ENCODE data around the gene MAPRE3. TPM values are rescaled to one million over a fixed set of nuclear protein-coding genes. Genes with fewer than 3 reads are reported as not detected.

The MAPRE3 gene
- total and polyA plus RNA-seq, 3 experiments from 2014 or later: 2.0 to 3.0 (median 2.4) TPM

GRCh38 chr2:26954135-26954534, 16.3 kb upstream of the MAPRE3 start:
- CTCF ChIA-PET: interaction anchor here (0.8 kb wide), 1 partner anchor 11 kb away, joined by 4 read pairs; no protein-coding TSS in a partner anchor
- H3K36me3 ChIP-seq (ENCODE audit: insufficient read depth, low read length): no peaks in the 10 kb centered on the region
- H3K27ac ChIP-seq (ENCODE audit: low read depth, low read length): no peak overlapping the region
- H3K27me3 ChIP-seq (ENCODE audit: insufficient read depth, low read length, poor library complexity, severe bottlenecking): peaks cover 14% of the 10 kb centered on the region
- no peaks in the 10 kb centered on the region for H3K9me3 ChIP-seq (ENCODE audit: low read length)
- H3K4me3 ChIP-seq (ENCODE audit: low read length): no peak overlapping the region
- H3K9me3 Mint-ChIP-seq: no peaks in the 10 kb centered on the region
- no peak overlapping the region for H3K4me3 Mint-ChIP-seq
- H3K27me3 Mint-ChIP-seq: peaks cover 20 to 61% of the 10 kb centered on the region in 2 donors
- POLR2A ChIA-PET: no interaction called here
- no peaks in the 10 kb centered on the region for H3K4me1 Mint-ChIP-seq
- H3K4me1 ChIP-seq (ENCODE audit: insufficient read depth, low read length): no peaks in the 10 kb centered on the region
- H3K27ac Mint-ChIP-seq: no peak overlapping the region
- DNase-seq: no peak
- no peaks in the 10 kb centered on the region for H3K36me3 Mint-ChIP-seq

- no peak overlapping the region for H3K27ac ChIP-seq (ENCODE audit: low read depth, low read length)
- POLR2A ChIA-PET: interaction anchor here (0.7 kb wide), 1 partner anchor 99 kb away, joined by 4 read pairs; no protein-coding TSS in a partner anchor
- H3K27me3 Mint-ChIP-seq: peaks cover 25 to 58% of the 10 kb centered on the region in 2 donors
- H3K4me1 Mint-ChIP-seq: peaks cover 0 to 3% (median 0%) of the 10 kb centered on the region in 3 donors
- peak overlapping the region in 1 of 8 donors; percentile 33 for H3K27ac Mint-ChIP-seq
- H3K9me3 Mint-ChIP-seq: no peaks in the 10 kb centered on the region
- DNase-seq: no peak
- CTCF ChIA-PET: interaction anchor here (0.7 to 1.6 kb wide), 3 partner anchors 60 to 346 kb away, joined by 3 to 4 read pairs (median 3); no protein-coding TSS in a partner anchor
- no peaks in the 10 kb centered on the region for H3K36me3 ChIP-seq (ENCODE audit: insufficient read depth, low read length)
- H3K27me3 ChIP-seq (ENCODE audit: insufficient read depth, low read length, poor library complexity, severe bottlenecking): peaks cover 14% of the 10 kb centered on the region
- no peak overlapping the region for H3K4me3 ChIP-seq (ENCODE audit: low read length)
- H3K4me1 ChIP-seq (ENCODE audit: insufficient read depth, low read length): no peaks in the 10 kb centered on the region
- no peaks in the 10 kb centered on the region for H3K9me3 ChIP-seq (ENCODE audit: low read length)
- H3K36me3 Mint-ChIP-seq: no peaks in the 10 kb centered on the region
- H3K4me3 Mint-ChIP-seq: no peak overlapping the region
Measured at GRCh38 chr2:26957041-26957440, 13.4 kb upstream of the MAPRE3 start.

GRCh38 chr2:26957534-26957933, 12.9 kb upstream of the MAPRE3 start:
- no peak for DNase-seq
- Histone ChIP-seq H3K9me3 (ENCODE audit: low read length) (no peaks in the 10 kb centered on the region), H3K27me3 (ENCODE audit: insufficient read depth, low read length, poor library complexity, severe bottlenecking) (peaks cover 14% of the 10 kb centered on the region), H3K4me1 (ENCODE audit: insufficient read depth, low read length) (no peaks in the 10 kb centered on the region), H3K36me3 (ENCODE audit: insufficient read depth, low read length) (no peaks in the 10 kb centered on the region), H3K4me3 (ENCODE audit: low read length) (no peak overlapping the region), H3K27ac (ENCODE audit: low read depth, low read length) (no peak overlapping the region)
- H3K27me3 Mint-ChIP-seq: peaks cover 27 to 56% of the 10 kb centered on the region in 2 donors
- no peaks in the 10 kb centered on the region for H3K36me3 Mint-ChIP-seq
- H3K4me1 Mint-ChIP-seq: peaks cover 0 to 3% (median 0%) of the 10 kb centered on the region in 3 donors
- no peak overlapping the region for H3K4me3 Mint-ChIP-seq
- ChIA-PET CTCF (interaction anchor here (0.7 to 1.6 kb wide), 3 partner anchors 59 to 346 kb away, joined by 3 to 4 read pairs (median 3); no protein-coding TSS in a partner anchor), POLR2A (no interaction called here)
- no peaks in the 10 kb centered on the region for H3K9me3 Mint-ChIP-seq
- H3K27ac Mint-ChIP-seq: peak overlapping the region in 1 of 8 donors; percentile 71

- Histone ChIP-seq H3K36me3 (ENCODE audit: insufficient read depth, low read length) (no peaks in the 10 kb centered on the region), H3K9me3 (ENCODE audit: low read length) (no peaks in the 10 kb centered on the region), H3K27me3 (ENCODE audit: insufficient read depth, low read length, poor library complexity, severe bottlenecking) (peaks cover 4% of the 10 kb centered on the region), H3K4me1 (ENCODE audit: insufficient read depth, low read length) (no peaks in the 10 kb centered on the region), H3K4me3 (ENCODE audit: low read length) (no peak overlapping the region), H3K27ac (ENCODE audit: low read depth, low read length) (no peak overlapping the region)
- CTCF ChIA-PET: interaction anchor here (0.7 to 7.0 kb wide), 9 partner anchors 10 to 361 kb away, joined by 3 to 84 read pairs (median 8); partner anchors contain the start of gene TRIM54
- POLR2A ChIA-PET: no interaction called here
- Mint-ChIP-seq H3K36me3 (no peaks in the 10 kb centered on the region), H3K4me3 (no peak overlapping the region), H3K27ac (no peak overlapping the region), H3K27me3 (peaks cover 30 to 55% of the 10 kb centered on the region in 2 donors), H3K9me3 (no peaks in the 10 kb centered on the region), H3K4me1 (peaks cover 0 to 3% (median 0%) of the 10 kb centered on the region in 3 donors)
- DNase-seq: no peak
Measured at GRCh38 chr2:26959331-26959730, 11.1 kb upstream of the MAPRE3 start.

- Mint-ChIP-seq H3K4me3 (no peak overlapping the region), H3K36me3 (peaks cover 0 to 2% (median 0%) of the 10 kb centered on the region in 3 donors), H3K4me1 (peaks cover 10 to 11% (median 10%) of the 10 kb centered on the region in 3 donors), H3K27me3 (peaks cover 35 to 47% of the 10 kb centered on the region in 2 donors), H3K27ac (no peak overlapping the region), H3K9me3 (no peaks in the 10 kb centered on the region)
- no peaks in the 10 kb centered on the region for H3K36me3 ChIP-seq (ENCODE audit: insufficient read depth, low read length)
- no peak for DNase-seq
- no peak overlapping the region for H3K27ac ChIP-seq (ENCODE audit: low read depth, low read length)
- H3K9me3 ChIP-seq (ENCODE audit: low read length): no peaks in the 10 kb centered on the region
- H3K4me1 ChIP-seq (ENCODE audit: insufficient read depth, low read length): peaks cover 1% of the 10 kb centered on the region
- no peak overlapping the region for H3K4me3 ChIP-seq (ENCODE audit: low read length)
- POLR2A ChIA-PET: interaction anchor here (1.0 kb wide), 1 partner anchor 52 kb away, joined by 3 read pairs; no protein-coding TSS in a partner anchor
- CTCF ChIA-PET: interaction anchor here (1.5 to 7.0 kb wide), 2 partner anchors 301 to 316 kb away, joined by 3 to 84 read pairs; partner anchors contain the start of gene TRIM54
- peaks cover 8% of the 10 kb centered on the region for H3K27me3 ChIP-seq (ENCODE audit: insufficient read depth, low read length, poor library complexity, severe bottlenecking)
Measured at GRCh38 chr2:26964446-26965130, 5.8 kb upstream of the MAPRE3 start.

- no peak overlapping the region for H3K27ac ChIP-seq (ENCODE audit: low read depth, low read length)
Measured at GRCh38 chr2:26968001-26968400, 2.4 kb upstream of the MAPRE3 start.

GRCh38 chr2:26969077-26969844, 1.2 kb upstream of the MAPRE3 start:
- peaks cover 18 to 27% (median 21%) of the 10 kb centered on the region in 3 donors for H3K4me1 Mint-ChIP-seq
- Histone ChIP-seq H3K36me3 (ENCODE audit: insufficient read depth, low read length) (no peaks in the 10 kb centered on the region), H3K9me3 (ENCODE audit: low read length) (no peaks in the 10 kb centered on the region), H3K27ac (ENCODE audit: low read depth, low read length) (no peak overlapping the region), H3K4me1 (ENCODE audit: insufficient read depth, low read length) (peaks cover 7% of the 10 kb centered on the region), H3K4me3 (ENCODE audit: low read length) (no peak overlapping the region), H3K27me3 (ENCODE audit: insufficient read depth, low read length, poor library complexity, severe bottlenecking) (peaks cover 8% of the 10 kb centered on the region)
- peaks cover 0 to 2% (median 0%) of the 10 kb centered on the region in 3 donors for H3K36me3 Mint-ChIP-seq
- POLR2A ChIA-PET: no interaction called here
- CTCF ChIA-PET: interaction anchor here (0.6 to 2.5 kb wide), 5 partner anchors 10 to 123 kb away, joined by 3 to 8 read pairs (median 5); no protein-coding TSS in a partner anchor
- H3K4me3 Mint-ChIP-seq: peak overlapping the region; percentile 39 to 89 (median 80)
- no peaks in the 10 kb centered on the region for H3K9me3 Mint-ChIP-seq
- no peak for DNase-seq
- peaks cover 24 to 28% of the 10 kb centered on the region in 2 donors for H3K27me3 Mint-ChIP-seq
- H3K27ac Mint-ChIP-seq: peak overlapping the region; percentile 16 to 95 (median 82)

More at GRCh38 chr2:26968001-26968400, 2.4 kb upstream of the MAPRE3 start:
- Mint-ChIP-seq H3K27me3 (peaks cover 27 to 33% of the 10 kb centered on the region in 2 donors), H3K4me1 (peaks cover 18 to 27% (median 21%) of the 10 kb centered on the region in 3 donors), H3K4me3 (peak overlapping the region in 2 of 7 donors; percentile 46 to 89), H3K27ac (peak overlapping the region in 2 of 8 donors; percentile 51 to 95), H3K36me3 (peaks cover 0 to 2% (median 0%) of the 10 kb centered on the region in 3 donors), H3K9me3 (no peaks in the 10 kb centered on the region)
- peaks cover 8% of the 10 kb centered on the region for H3K27me3 ChIP-seq (ENCODE audit: insufficient read depth, low read length, poor library complexity, severe bottlenecking)
- no peaks in the 10 kb centered on the region for H3K9me3 ChIP-seq (ENCODE audit: low read length)
- H3K4me3 ChIP-seq (ENCODE audit: low read length): no peak overlapping the region
- ChIA-PET CTCF (interaction anchor here (1.0 to 2.5 kb wide), 5 partner anchors 8 to 316 kb away, joined by 3 to 8 read pairs (median 5); no protein-coding TSS in a partner anchor), POLR2A (interaction anchor here (0.5 kb wide), 1 partner anchor 352 kb away, joined by 5 read pairs; no protein-coding TSS in a partner anchor)
- DNase-seq: no peak
- peaks cover 7% of the 10 kb centered on the region for H3K4me1 ChIP-seq (ENCODE audit: insufficient read depth, low read length)
- no peaks in the 10 kb centered on the region for H3K36me3 ChIP-seq (ENCODE audit: insufficient read depth, low read length)
